Aorta (tissue), 5 donors: ENCODE measurements around the gene SEMA6D. TPM values are rescaled to one million over a fixed set of nuclear protein-coding genes. Genes with fewer than 3 reads are reported as not detected.

Experiments used
- ATAC-seq: fragments of 200-7000 bp; cut with Tn5 transposase; one replicate; pipeline ENCODE4 v1.9.1; 2022; ENCODE audit warnings: moderate library complexity; ENCODE audit not compliant: low FRiP score
- DNase-seq, 2 donors: peaks; one replicate each; pipeline ENCODE4 v3.0.0-alpha.2; 2020
- H3K27ac ChIP-seq, 2 donors: one replicate each; pipeline ENCODE4 v1.5.1; 2013; ENCODE audit warnings: low read length in 2 of 2, mild to moderate bottlenecking in 2 of 2, moderate library complexity in 2 of 2, control low read depth in 1 of 2, inconsistent platforms in 1 of 2, low read depth in 1 of 2
- H3K27me3 ChIP-seq, 2 donors: one replicate each; pipeline ENCODE4 v1.6.1; 2013; ENCODE audit warnings: control low read depth in 1 of 2, low read length in 1 of 2, mild to moderate bottlenecking in 1 of 2, moderate library complexity in 1 of 2; ENCODE audit not compliant: insufficient read depth in 2 of 2, control insufficient read depth in 1 of 2
- H3K36me3 ChIP-seq, 2 donors: one replicate each; pipeline ENCODE4 v1.6.1; 2013; ENCODE audit warnings: control low read depth in 1 of 2, low read length in 1 of 2, mild to moderate bottlenecking in 1 of 2; ENCODE audit not compliant: insufficient read depth in 2 of 2, control insufficient read depth in 1 of 2
- H3K4me1 ChIP-seq, 2 donors: one replicate each; pipeline ENCODE4 v1.6.1; 2013; ENCODE audit warnings: low read length in 2 of 2, control low read depth in 1 of 2, mild to moderate bottlenecking in 1 of 2, moderate library complexity in 1 of 2; ENCODE audit not compliant: insufficient read depth in 2 of 2, control insufficient read depth in 1 of 2
- H3K4me3 ChIP-seq, 2 donors: one replicate each; pipeline ENCODE4 v1.5.1; 2013; ENCODE audit warnings: low read length in 2 of 2, control low read depth in 1 of 2, mild to moderate bottlenecking in 1 of 2
- H3K9me3 ChIP-seq: one replicate; pipeline ENCODE4 v1.6.1; 2013; ENCODE audit warnings: mild to moderate bottlenecking, low read length; ENCODE audit not compliant: control insufficient read depth
- WGBS, 2 donors: extraction: QIAGEN DNeasy Blood & Tissue Kit; methylation state at CpG; one replicate each; pipeline ENCODE4 v1.1.7; 2013; 5-methylcytosine and 5-hydroxymethylcytosine counted together
- intact Hi-C, 2 donors: fragments of 100-400 bp; cut with DNase I; formaldehyde crosslinking; loops; one replicate each; pipeline versions ENCODE4 v1.14.2 to v1.15.0; 2022
- polyA plus RNA-seq, 2 donors: library from polyadenylated mRNA; stranded (reverse); fragments of 200-250 nt; gene quantifications; one replicate each; pipeline ENCODE4 v1.2.3, GENCODE V29; 2013
- total RNA-seq, 2 donors: library from RNA; stranded (reverse); fragmentation: NEBNext Ultra II Directional; extraction: Animal tissue kit (Norgen Biotek cat#: 25700); gene quantifications; one replicate each; pipeline ENCODE4 v1.2.1, GENCODE V29; 2021
- donor health status: healthy with polysubstance abuse.
- donor health status: Bipolar disorder and iron deficiency.
- donor health status: DM: no; HTN: no; CAD: no.
- donor health status: DM: no; HTN: no; CAD: no.
- donor health status: DM: yes; HTN: yes; CAD: no.

The SEMA6D gene
- total and polyA plus RNA-seq, 4 donors: 2.4 to 22.7 (median 7.9) TPM

GRCh38 chr15:47742742-47743141 is 25.4 kb downstream of the SEMA6D start:
- Histone ChIP-seq H3K9me3 (no peaks in the 10 kb centered on the region), H3K27me3 (no peaks in the 10 kb centered on the region), H3K36me3 (no peaks in the 10 kb centered on the region), H3K4me1 (no peaks in the 10 kb centered on the region), H3K27ac (no peak overlapping the region), H3K4me3 (no peak overlapping the region)
- WGBS, 2 donors: 92 to 94% methylated on average over 2 of the region's 2 CpGs
- DNase-seq (no peak), ATAC-seq (no peak)
- intact Hi-C loops: no loop called here

- no peaks in the 10 kb centered on the region for H3K36me3 ChIP-seq
- DNase-seq (no peak), ATAC-seq (no peak)
- intact Hi-C loops: no loop called here
- no peaks in the 10 kb centered on the region for H3K27me3 ChIP-seq
- H3K27ac ChIP-seq: no peak overlapping the region
- no peak overlapping the region for H3K4me3 ChIP-seq
- no peaks in the 10 kb centered on the region for H3K9me3 ChIP-seq
- 85 to 93% methylated on average over 6 of the region's 6 CpGs for WGBS, 2 donors
- no peaks in the 10 kb centered on the region for H3K4me1 ChIP-seq
Observed at GRCh38 chr15:47743385-47743784, 26.1 kb downstream of the SEMA6D start.

- intact Hi-C loops: no loop called here
- Histone ChIP-seq H3K9me3 (no peaks in the 10 kb centered on the region), H3K27ac (no peak overlapping the region), H3K4me1 (no peaks in the 10 kb centered on the region), H3K27me3 (no peaks in the 10 kb centered on the region), H3K4me3 (no peak overlapping the region), H3K36me3 (no peaks in the 10 kb centered on the region)
- DNase-seq (no peak), ATAC-seq (no peak)
- 71 to 92% methylated on average over 1 of the region's 1 CpG for WGBS, 2 donors
Observed at GRCh38 chr15:47743886-47744285, 26.6 kb downstream of the SEMA6D start.

- H3K4me3 ChIP-seq: no peak overlapping the region
- ATAC-seq (no peak), DNase-seq (no peak)
- H3K9me3 ChIP-seq: no peaks in the 10 kb centered on the region
- 92 to 95% methylated on average over 10 of the region's 10 CpGs for WGBS, 2 donors
- no peak overlapping the region for H3K27ac ChIP-seq
- no peaks in the 10 kb centered on the region for H3K36me3 ChIP-seq
- H3K4me1 ChIP-seq: no peaks in the 10 kb centered on the region
- intact Hi-C loops: no loop called here
- no peaks in the 10 kb centered on the region for H3K27me3 ChIP-seq
Observed at GRCh38 chr15:47744496-47744895, 27.2 kb downstream of the SEMA6D start.

GRCh38 chr15:47744973-47745372 is 27.7 kb downstream of the SEMA6D start:
- DNase-seq: no peak
- no peak for ATAC-seq
- WGBS, 2 donors: 95% methylated on average over 2 of the region's 2 CpGs
- Histone ChIP-seq H3K36me3 (no peaks in the 10 kb centered on the region), H3K27ac (no peak overlapping the region), H3K27me3 (no peaks in the 10 kb centered on the region), H3K4me3 (no peak overlapping the region), H3K9me3 (no peaks in the 10 kb centered on the region), H3K4me1 (no peaks in the 10 kb centered on the region)
- intact Hi-C loops: no loop called here

- Histone ChIP-seq H3K4me1 (peaks cover 0 to 4% of the 10 kb centered on the region in 2 donors), H3K27ac (no peak overlapping the region), H3K27me3 (no peaks in the 10 kb centered on the region), H3K9me3 (no peaks in the 10 kb centered on the region), H3K36me3 (no peaks in the 10 kb centered on the region), H3K4me3 (no peak overlapping the region)
- intact Hi-C loops: no loop called here
- 91 to 93% methylated on average over 3 of the region's 3 CpGs for WGBS, 2 donors
- DNase-seq: no peak
- no peak for ATAC-seq
Observed at GRCh38 chr15:47746516-47746915, 29.2 kb downstream of the SEMA6D start.

GRCh38 chr15:47750030-47750739 is 32.9 kb downstream of the SEMA6D start:
- ATAC-seq: no peak
- H3K9me3 ChIP-seq: peaks cover 5% of the 10 kb centered on the region
- H3K27ac ChIP-seq: no peak overlapping the region
- intact Hi-C loops: no loop called here
- peaks cover 0 to 4% of the 10 kb centered on the region in 2 donors for H3K4me1 ChIP-seq
- 60% methylated on average over 2 of the region's 2 CpGs for WGBS, 2 donors
- no peaks in the 10 kb centered on the region for H3K36me3 ChIP-seq
- H3K27me3 ChIP-seq: no peaks in the 10 kb centered on the region
- no peak overlapping the region for H3K4me3 ChIP-seq
- no peak for DNase-seq

- no peak for DNase-seq
- H3K27me3 ChIP-seq: no peaks in the 10 kb centered on the region
- intact Hi-C loops: no loop called here
- no peaks in the 10 kb centered on the region for H3K36me3 ChIP-seq
- peaks cover 5% of the 10 kb centered on the region for H3K9me3 ChIP-seq
- WGBS, 2 donors: 94% methylated on average over 4 of the region's 4 CpGs
- H3K4me3 ChIP-seq: no peak overlapping the region
- no peak for ATAC-seq
- H3K27ac ChIP-seq: no peak overlapping the region
- H3K4me1 ChIP-seq: peaks cover 0 to 4% of the 10 kb centered on the region in 2 donors
Observed at GRCh38 chr15:47750740-47751262, 33.5 kb downstream of the SEMA6D start.

- ATAC-seq (no peak), DNase-seq (no peak)
- Histone ChIP-seq H3K27me3 (no peaks in the 10 kb centered on the region), H3K9me3 (peaks cover 5% of the 10 kb centered on the region), H3K4me3 (no peak overlapping the region), H3K36me3 (no peaks in the 10 kb centered on the region), H3K27ac (no peak overlapping the region), H3K4me1 (peaks cover 0 to 4% of the 10 kb centered on the region in 2 donors)
- intact Hi-C loops: no loop called here
- WGBS, 2 donors: 96 to 97% methylated on average over 4 of the region's 4 CpGs
Observed at GRCh38 chr15:47753591-47753990, 36.3 kb downstream of the SEMA6D start.
